Vagina (tissue), 2 donors: ENCODE measurements around the gene TRIM34. TPM values are rescaled to one million over a fixed set of nuclear protein-coding genes. Genes with fewer than 3 reads are reported as not detected.
"Not testable (repeated sequence)": the region's sequence is repeated elsewhere in the genome, so short reads cannot be mapped to it uniquely, and the experiment has no call there.

ENCODE experiments used
- DNase-seq, 2 donors: peaks; one replicate each; pipeline ENCODE4 v3.0.0-alpha.2; 2017; ENCODE audit errors: extremely low spot score in 2 of 2
- H3K27ac ChIP-seq: fragments of 200-600 bp; sonication (generic); one replicate; pipeline ENCODE4 v1.5.1; 2019
- H3K27me3 ChIP-seq: fragments of 200-600 bp; sonication (generic); one replicate; pipeline ENCODE4 v1.5.1; 2019
- H3K36me3 ChIP-seq, 2 donors: fragments of 200-600 bp; sonication (generic); one replicate each; pipeline ENCODE4 v1.5.1; 2017 to 2019
- H3K4me1 ChIP-seq: fragments of 200-600 bp; sonication (generic); one replicate; pipeline ENCODE4 v1.5.1; 2019
- H3K4me3 ChIP-seq, 2 donors: fragments of 200-600 bp; sonication (generic); 1 replicate in 1 of 2; 2 replicates in 1 of 2; pipeline ENCODE4 v1.5.1; 2016 to 2019
- H3K9me3 ChIP-seq: fragments of 200-600 bp; sonication (generic); one replicate; pipeline ENCODE4 v1.5.1; 2019
- CTCF ChIP-seq, 3 experiments: fragments of 450-650 bp in 2 of 3; fragments of 200-600 bp in 1 of 3; sonication (generic) in 1 of 3; IDR thresholded peaks; one replicate each; pipeline ENCODE4 v1.5.1; 2017 to 2019; ENCODE audit warnings: antibody characterized with exemption in 3 of 3, mild to moderate bottlenecking in 2 of 3, moderate library complexity in 2 of 3
- POLR2A ChIP-seq, 2 donors: fragments of 450-650 bp; IDR thresholded peaks; one replicate each; pipeline ENCODE4 v1.6.1; 2017; ENCODE audit warnings: antibody characterized with exemption in 2 of 2, mild to moderate bottlenecking in 2 of 2, moderate library complexity in 2 of 2
- POLR2AphosphoS5 ChIP-seq, 2 donors: sonication (generic); formaldehyde crosslinking; IDR thresholded peaks; one replicate each; pipeline ENCODE4 v1.9.0; 2017; ENCODE audit warnings: antibody characterized with exemption in 2 of 2, mild to moderate bottlenecking in 2 of 2, low read depth in 1 of 2; ENCODE audit not compliant: insufficient read depth in 1 of 2
- intact Hi-C: fragments of 100-400 bp; cut with DNase I; formaldehyde crosslinking; loops from one replicate; pipeline ENCODE4 v1.15.1; 2023
- total RNA-seq: library from RNA; depleted of rRNA; stranded (reverse); fragments of >200 nt; gene quantifications from one replicate; pipeline ENCODE4 v1.2.3, GENCODE V29; 2016

TRIM34 gene
- total RNA-seq, 1 donor from 2014 or later: 6.9 TPM

DNA sequence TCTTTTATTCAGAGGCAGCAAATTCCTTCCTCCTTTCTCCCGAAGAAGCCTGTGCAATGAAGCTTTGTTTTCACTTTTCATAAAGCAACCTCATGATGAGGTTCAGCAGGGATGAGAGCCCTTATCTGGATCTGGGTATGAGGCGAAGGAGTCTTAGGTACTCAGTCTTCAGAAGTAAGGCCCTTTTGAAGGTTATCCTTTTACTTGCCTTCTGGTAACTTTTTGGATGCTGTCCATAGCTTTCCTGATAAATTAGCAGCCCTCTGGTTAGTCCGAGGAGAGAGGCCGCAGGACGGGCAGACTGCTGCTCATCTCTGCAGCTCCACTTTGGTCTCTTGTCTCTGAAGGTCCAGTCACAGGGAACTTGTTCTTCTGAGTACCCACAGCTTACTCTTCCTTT, 65.9 kb downstream of the TRIM34 start:
- intact Hi-C loops: no loop called here
- TF ChIP-seq POLR2AphosphoS5 (IDR thresholded peaks at IDR 0.05; ENCODE audit: insufficient read depth in 1 of 2, low read depth in 1 of 2) (peak in 1 of 2 donors; percentile 36), POLR2A (IDR thresholded peaks at IDR 0.05) (no peak)
- DNase-seq: no peak
- Histone ChIP-seq H3K27ac (peak overlapping the region; percentile 75), H3K36me3 (no peaks in the 10 kb centered on the region), H3K9me3 (no peaks in the 10 kb centered on the region), H3K4me3 (peak overlapping the region; percentile 36 to 40), H3K4me1 (peaks cover 44% of the 10 kb centered on the region), H3K27me3 (no peaks in the 10 kb centered on the region)

GRCh38 chr11:5691238-5691963, 66.6 kb downstream of the TRIM34 start:
- intact Hi-C loops, H3K27me3 ChIP-seq, H3K36me3 ChIP-seq, H3K9me3 ChIP-seq, DNase-seq: not testable (repeated sequence)
- Histone ChIP-seq H3K27ac (peak overlapping the region; percentile 75), H3K4me3 (peak overlapping the region; percentile 36 to 40), H3K4me1 (peaks cover 44% of the 10 kb centered on the region)

DNA sequence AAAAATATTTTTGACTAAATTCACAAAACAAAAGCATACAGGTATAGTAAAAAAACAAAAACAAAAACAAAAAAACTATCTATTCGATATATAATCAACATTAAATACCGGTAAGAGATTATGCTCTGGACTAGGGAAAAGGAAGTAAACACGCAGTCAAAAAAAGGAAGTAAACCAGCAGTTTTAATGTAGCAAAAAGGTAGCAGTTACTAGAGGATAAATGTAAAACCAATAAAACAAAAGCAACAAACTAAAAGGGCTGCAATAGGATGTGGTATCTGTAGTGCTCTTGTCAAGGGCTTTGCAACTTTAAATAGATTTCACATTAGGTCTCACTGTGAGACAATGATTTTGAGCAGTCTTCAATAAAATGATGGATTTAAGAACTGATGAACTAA, 67.2 kb downstream of the TRIM34 start:
- no peak for DNase-seq
- intact Hi-C loops: no loop called here
- H3K9me3 ChIP-seq: no peaks in the 10 kb centered on the region
- peak overlapping the region; percentile 75 for H3K27ac ChIP-seq
- H3K36me3 ChIP-seq: peaks cover 0 to 9% of the 10 kb centered on the region in 2 donors
- no peak for TF ChIP-seq POLR2A (IDR thresholded peaks at IDR 0.05)
- no peak for TF ChIP-seq POLR2AphosphoS5 (IDR thresholded peaks at IDR 0.05; ENCODE audit: insufficient read depth in 1 of 2, low read depth in 1 of 2)
- TF ChIP-seq CTCF (IDR thresholded peaks at IDR 0.05): no peak
- peaks cover 44% of the 10 kb centered on the region for H3K4me1 ChIP-seq
- peak overlapping the region in 1 of 2 donors; percentile 40 for H3K4me3 ChIP-seq
- no peaks in the 10 kb centered on the region for H3K27me3 ChIP-seq

Other genes starting within 250 kb of the TRIM34 start
- not detected for gene OR51M1, start 241.2 kb upstream of the TRIM34 start, total RNA-seq
- not detected for gene OR51Q1, start 202.9 kb upstream of the TRIM34 start, total RNA-seq
- gene OR51I1, start 183.5 kb upstream of the TRIM34 start, total RNA-seq: not detected
- gene OR51I2, start 175.7 kb upstream of the TRIM34 start, total RNA-seq: not detected
- not detected for gene OR52D1, start 136.3 kb upstream of the TRIM34 start, total RNA-seq
- not detected for gene UBQLN3, start 115.0 kb upstream of the TRIM34 start, total RNA-seq
- gene UBQLNL, start 108.3 kb upstream of the TRIM34 start, total RNA-seq: 0.98 TPM
- not detected for gene OR52H1, start 76.5 kb upstream of the TRIM34 start, total RNA-seq
- not detected for gene OR52B6, start 44.1 kb upstream of the TRIM34 start, total RNA-seq
- 3.9 TPM for gene TRIM6, start 28.4 kb upstream of the TRIM34 start, total RNA-seq
- 20.4 TPM for gene TRIM5, start 60.1 kb downstream of the TRIM34 start, total RNA-seq
- 32.7 TPM for gene TRIM22, start 64.8 kb downstream of the TRIM34 start, total RNA-seq
- gene OR56B1, start 111.4 kb downstream of the TRIM34 start, total RNA-seq: not detected
- not detected for gene OR52N4, start 129.2 kb downstream of the TRIM34 start, total RNA-seq
- not detected for gene OR52N5, start 158.4 kb downstream of the TRIM34 start, total RNA-seq
- gene OR52N1, start 166.3 kb downstream of the TRIM34 start, total RNA-seq: not detected
- not detected for gene OR52N2, start 183.9 kb downstream of the TRIM34 start, total RNA-seq
- gene OR52E6, start 216.9 kb downstream of the TRIM34 start, total RNA-seq: not detected
- gene OR52E8, start 232.7 kb downstream of the TRIM34 start, total RNA-seq: not detected